ENCODE results near the gene MTM1.

The MTM1 gene

GRCh38 chrX:150625097-150625496, 56.7 kb downstream of the MTM1 start:
- TF ChIP-seq, protein P1, sequence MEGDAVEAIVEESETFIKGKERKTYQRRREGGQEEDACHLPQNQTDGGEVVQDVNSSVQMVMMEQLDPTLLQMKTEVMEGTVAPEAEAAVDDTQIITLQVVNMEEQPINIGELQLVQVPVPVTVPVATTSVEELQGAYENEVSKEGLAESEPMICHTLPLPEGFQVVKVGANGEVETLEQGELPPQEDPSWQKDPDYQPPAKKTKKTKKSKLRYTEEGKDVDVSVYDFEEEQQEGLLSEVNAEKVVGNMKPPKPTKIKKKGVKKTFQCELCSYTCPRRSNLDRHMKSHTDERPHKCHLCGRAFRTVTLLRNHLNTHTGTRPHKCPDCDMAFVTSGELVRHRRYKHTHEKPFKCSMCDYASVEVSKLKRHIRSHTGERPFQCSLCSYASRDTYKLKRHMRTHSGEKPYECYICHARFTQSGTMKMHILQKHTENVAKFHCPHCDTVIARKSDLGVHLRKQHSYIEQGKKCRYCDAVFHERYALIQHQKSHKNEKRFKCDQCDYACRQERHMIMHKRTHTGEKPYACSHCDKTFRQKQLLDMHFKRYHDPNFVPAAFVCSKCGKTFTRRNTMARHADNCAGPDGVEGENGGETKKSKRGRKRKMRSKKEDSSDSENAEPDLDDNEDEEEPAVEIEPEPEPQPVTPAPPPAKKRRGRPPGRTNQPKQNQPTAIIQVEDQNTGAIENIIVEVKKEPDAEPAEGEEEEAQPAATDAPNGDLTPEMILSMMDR (IDR thresholded peaks at IDR 0.05; ENCODE audit: low read depth, low read length): no peak
- no peak for TF ChIP-seq EZH2phosphoT487 (IDR thresholded peaks at IDR 0.05; ENCODE audit: low read depth)
- no peak overlapping the region for H3K9ac ChIP-seq (ENCODE audit: low read length)

GRCh38 chrX:150625875-150626274, 57.5 kb downstream of the MTM1 start:
- TF ChIP-seq EZH2phosphoT487 (IDR thresholded peaks at IDR 0.05; ENCODE audit: low read depth): no peak
- TF ChIP-seq, protein P1 (IDR thresholded peaks at IDR 0.05; ENCODE audit: low read depth, low read length): no peak
- Histone ChIP-seq H3K4me2 (ENCODE audit: low read length) (no peak overlapping the region), H3K4me1 (ENCODE audit: low read length) (peaks cover 12% of the 10 kb centered on the region), H3K36me3 (replicated peaks; ENCODE audit: low read depth, low read length) (no peaks in the 10 kb centered on the region), H3K4me3 (ENCODE audit: low read length) (no peak overlapping the region), H3K9ac (ENCODE audit: low read length) (no peak overlapping the region), H3K9me3 (ENCODE audit: insufficient read depth, low read length) (no peaks in the 10 kb centered on the region), H3K27ac (ENCODE audit: low read length) (no peak overlapping the region), H3K79me2 (ENCODE audit: low read length) (no peaks in the 10 kb centered on the region), H3K27me3 (ENCODE audit: low read depth, low read length) (no peaks in the 10 kb centered on the region), H4K20me1 (ENCODE audit: insufficient read depth, low read length) (no peaks in the 10 kb centered on the region), H2AFZ (ENCODE audit: low read depth, low read length) (no peak overlapping the region)

More at GRCh38 chrX:150625097-150625496, 56.7 kb downstream of the MTM1 start:
- Histone ChIP-seq H3K79me2 (ENCODE audit: low read length) (no peaks in the 10 kb centered on the region), H3K27me3 (ENCODE audit: low read depth, low read length) (no peaks in the 10 kb centered on the region), H3K4me1 (ENCODE audit: low read length) (peaks cover 12% of the 10 kb centered on the region), H3K4me2 (ENCODE audit: low read length) (no peak overlapping the region), H2AFZ (ENCODE audit: low read depth, low read length) (no peak overlapping the region), H3K27ac (ENCODE audit: low read length) (no peak overlapping the region), H3K36me3 (replicated peaks; ENCODE audit: low read depth, low read length) (no peaks in the 10 kb centered on the region), H3K4me3 (ENCODE audit: low read length) (no peak overlapping the region), H4K20me1 (ENCODE audit: insufficient read depth, low read length) (no peaks in the 10 kb centered on the region), H3K9me3 (ENCODE audit: insufficient read depth, low read length) (no peaks in the 10 kb centered on the region)

DNA sequence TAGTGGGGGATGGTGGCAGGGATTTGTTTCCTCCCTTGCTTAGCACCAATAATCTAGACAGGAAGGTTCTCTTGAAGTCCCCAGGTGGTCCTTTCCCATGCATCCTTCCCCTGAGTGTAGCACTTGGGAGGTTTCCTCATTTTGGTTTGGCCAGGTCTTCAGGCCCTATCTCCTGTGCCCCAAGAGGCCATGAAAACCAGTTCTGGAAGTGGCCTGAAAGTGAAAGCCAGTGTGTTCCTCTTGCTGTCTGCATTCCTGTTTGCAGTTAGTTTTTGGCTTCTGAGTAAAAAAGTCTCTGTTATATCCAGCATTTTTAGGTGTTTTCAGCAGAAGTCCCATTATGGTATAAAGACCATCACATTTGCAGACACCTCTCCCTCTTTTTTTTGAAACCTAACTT, 59.5 kb downstream of the MTM1 start:
- TF ChIP-seq EZH2phosphoT487 (IDR thresholded peaks at IDR 0.05; ENCODE audit: low read depth): no peak
- TF ChIP-seq, protein P1 (IDR thresholded peaks at IDR 0.05; ENCODE audit: low read depth, low read length): no peak

GRCh38 chrX:150635952-150636351, 67.5 kb downstream of the MTM1 start:
- no peaks in the 10 kb centered on the region for H3K79me2 ChIP-seq (ENCODE audit: low read length)
- no peak overlapping the region for H3K9ac ChIP-seq (ENCODE audit: low read length)
- no peaks in the 10 kb centered on the region for H3K36me3 ChIP-seq (replicated peaks; ENCODE audit: low read depth, low read length)
- peak overlapping the region; percentile 39 for H3K4me2 ChIP-seq (ENCODE audit: low read length)
- H2AFZ ChIP-seq (ENCODE audit: low read depth, low read length): no peak overlapping the region
- no peaks in the 10 kb centered on the region for H4K20me1 ChIP-seq (ENCODE audit: insufficient read depth, low read length)
- no peak for TF ChIP-seq EZH2phosphoT487 (IDR thresholded peaks at IDR 0.05; ENCODE audit: low read depth)
- TF ChIP-seq, protein P1 (IDR thresholded peaks at IDR 0.05; ENCODE audit: low read depth, low read length): no peak
- H3K4me3 ChIP-seq (ENCODE audit: low read length): no peak overlapping the region
- H3K9me3 ChIP-seq (ENCODE audit: insufficient read depth, low read length): no peaks in the 10 kb centered on the region
- no peaks in the 10 kb centered on the region for H3K27me3 ChIP-seq (ENCODE audit: low read depth, low read length)
- peaks cover 13% of the 10 kb centered on the region for H3K4me1 ChIP-seq (ENCODE audit: low read length)
- no peak overlapping the region for H3K27ac ChIP-seq (ENCODE audit: low read length)

More for the DNA sequence above, 59.5 kb downstream of the MTM1 start:
- no peak overlapping the region; the same call in 1 of the 2 replicates for H3K27ac ChIP-seq (ENCODE audit: low read length)
- H3K4me1 ChIP-seq (ENCODE audit: low read length): peaks cover 12% of the 10 kb centered on the region
- H3K27me3 ChIP-seq (ENCODE audit: low read depth, low read length): no peaks in the 10 kb centered on the region
- H3K9ac ChIP-seq (ENCODE audit: low read length): no peak overlapping the region
- no peaks in the 10 kb centered on the region for H3K79me2 ChIP-seq (ENCODE audit: low read length)
- no peaks in the 10 kb centered on the region for H3K36me3 ChIP-seq (replicated peaks; ENCODE audit: low read depth, low read length)
- 0 out of 2 replicates have a peak overlapping the region, but pooled peaks have one; percentile 23 for H3K4me3 ChIP-seq (ENCODE audit: low read length)
- H2AFZ ChIP-seq (ENCODE audit: low read depth, low read length): no peak overlapping the region
- H3K4me2 ChIP-seq (ENCODE audit: low read length): peak overlapping the region; percentile 61
- no peaks in the 10 kb centered on the region for H3K9me3 ChIP-seq (ENCODE audit: insufficient read depth, low read length)
- H4K20me1 ChIP-seq (ENCODE audit: insufficient read depth, low read length): no peaks in the 10 kb centered on the region

Data from OCI-LY3 (cell line).